Choroid plexus epithelial cell (primary cell): ENCODE data around the gene NPAS2.

Source experiments
- DNase-seq: peaks from one replicate; pipeline ENCODE4 v3.0.0-alpha.2; 2010; ENCODE audit warnings: low read depth
- H3K4me3 ChIP-seq: 2 replicates; pipeline ENCODE4 v1.5.1; 2011; ENCODE audit warnings: low read depth, mild to moderate bottlenecking, control low read depth, low read length, moderate library complexity
- CTCF ChIP-seq: conservative IDR thresholded peaks from 2 replicates; pipeline ENCODE4 v1.5.1; 2011; ENCODE audit warnings: low read depth, mild to moderate bottlenecking, control low read depth, inconsistent platforms, low read length, moderate library complexity

Gene NPAS2

GRCh38 chr2:100988630-100989417 is 168.9 kb downstream of the NPAS2 start:
- TF ChIP-seq CTCF, result no peak
- DNase-seq, result peak; percentile 39
- no peak overlapping the region for H3K4me3 ChIP-seq

GRCh38 chr2:100989666-100990065 is 169.7 kb downstream of the NPAS2 start:
- DNase-seq, result no peak
- H3K4me3 ChIP-seq, result no peak overlapping the region
- TF ChIP-seq CTCF, result no peak

GRCh38 chr2:100990166-100990565 is 170.2 kb downstream of the NPAS2 start:
- no peak for TF ChIP-seq CTCF
- no peak for DNase-seq

GRCh38 chr2:100990650-100991403 is 170.9 kb downstream of the NPAS2 start:
- H3K4me3 ChIP-seq, result no peak overlapping the region
- no peak for TF ChIP-seq CTCF
- DNase-seq, result no peak

More at GRCh38 chr2:100990166-100990565, 170.2 kb downstream of the NPAS2 start:
- H3K4me3 ChIP-seq, result no peak overlapping the region

- no peak for DNase-seq
- no peak overlapping the region for H3K4me3 ChIP-seq
- no peak for TF ChIP-seq CTCF
These were observed 171.4 kb downstream of the NPAS2 start for GRCh38 chr2:100991404-100991773.

GRCh38 chr2:100992262-100992661 is 172.3 kb downstream of the NPAS2 start:
- H3K4me3 ChIP-seq, result no peak overlapping the region
- DNase-seq, result no peak
- TF ChIP-seq CTCF, result no peak
